Rectal smooth muscle tissue (tissue), 1 donor: ENCODE measurements around the gene IGHMBP2.

Experiments used
- H3K27ac ChIP-seq: one replicate; pipeline ENCODE4 v1.7.0; 2013; ENCODE audit warnings: low read depth, low read length, inconsistent platforms
- H3K27me3 ChIP-seq: one replicate; pipeline ENCODE4 v1.7.0; 2013; ENCODE audit warnings: low read length; ENCODE audit not compliant: control insufficient read depth, insufficient read depth
- H3K36me3 ChIP-seq: one replicate; pipeline ENCODE4 v1.7.0; 2013; ENCODE audit warnings: low read length; ENCODE audit not compliant: control insufficient read depth, insufficient read depth
- H3K4me1 ChIP-seq: one replicate; pipeline ENCODE4 v1.7.0; 2013; ENCODE audit warnings: low read length; ENCODE audit not compliant: control insufficient read depth, insufficient read depth
- H3K4me3 ChIP-seq: one replicate; pipeline ENCODE4 v1.7.0; 2013; ENCODE audit warnings: low read length
- H3K9ac ChIP-seq: one replicate; pipeline ENCODE4 v1.7.0; 2013; ENCODE audit warnings: low read length

IGHMBP2 gene

GRCh38 chr11:68923614-68924013, 19.9 kb downstream of the IGHMBP2 start:
- Histone ChIP-seq H3K4me1 (peaks cover 34% of the 10 kb centered on the region), H3K27me3 (no peaks in the 10 kb centered on the region), H3K9ac (no peak overlapping the region), H3K36me3 (peaks cover 16% of the 10 kb centered on the region), H3K27ac (peak overlapping the region; percentile 83), H3K4me3 (no peak overlapping the region)

- H3K36me3 ChIP-seq: peaks cover 18% of the 10 kb centered on the region
- peaks cover 39% of the 10 kb centered on the region for H3K4me1 ChIP-seq
- H3K27ac ChIP-seq: peak overlapping the region; percentile 83
- H3K27me3 ChIP-seq: no peaks in the 10 kb centered on the region
- H3K4me3 ChIP-seq: no peak overlapping the region
- no peak overlapping the region for H3K9ac ChIP-seq
Measured at GRCh38 chr11:68924073-68924925, 20.6 kb downstream of the IGHMBP2 start.

GRCh38 chr11:68925611-68926010, 21.9 kb downstream of the IGHMBP2 start:
- Histone ChIP-seq H3K27ac (peak overlapping the region; percentile 83), H3K4me1 (peaks cover 35% of the 10 kb centered on the region), H3K4me3 (no peak overlapping the region), H3K9ac (no peak overlapping the region), H3K36me3 (peaks cover 24% of the 10 kb centered on the region), H3K27me3 (no peaks in the 10 kb centered on the region)

- H3K36me3 ChIP-seq: peaks cover 24% of the 10 kb centered on the region
- H3K9ac ChIP-seq: no peak overlapping the region
- H3K27ac ChIP-seq: peak overlapping the region; percentile 91
- no peak overlapping the region for H3K4me3 ChIP-seq
- peaks cover 35% of the 10 kb centered on the region for H3K4me1 ChIP-seq
- H3K27me3 ChIP-seq: no peaks in the 10 kb centered on the region
Measured at GRCh38 chr11:68927280-68928135, 23.8 kb downstream of the IGHMBP2 start.

DNA sequence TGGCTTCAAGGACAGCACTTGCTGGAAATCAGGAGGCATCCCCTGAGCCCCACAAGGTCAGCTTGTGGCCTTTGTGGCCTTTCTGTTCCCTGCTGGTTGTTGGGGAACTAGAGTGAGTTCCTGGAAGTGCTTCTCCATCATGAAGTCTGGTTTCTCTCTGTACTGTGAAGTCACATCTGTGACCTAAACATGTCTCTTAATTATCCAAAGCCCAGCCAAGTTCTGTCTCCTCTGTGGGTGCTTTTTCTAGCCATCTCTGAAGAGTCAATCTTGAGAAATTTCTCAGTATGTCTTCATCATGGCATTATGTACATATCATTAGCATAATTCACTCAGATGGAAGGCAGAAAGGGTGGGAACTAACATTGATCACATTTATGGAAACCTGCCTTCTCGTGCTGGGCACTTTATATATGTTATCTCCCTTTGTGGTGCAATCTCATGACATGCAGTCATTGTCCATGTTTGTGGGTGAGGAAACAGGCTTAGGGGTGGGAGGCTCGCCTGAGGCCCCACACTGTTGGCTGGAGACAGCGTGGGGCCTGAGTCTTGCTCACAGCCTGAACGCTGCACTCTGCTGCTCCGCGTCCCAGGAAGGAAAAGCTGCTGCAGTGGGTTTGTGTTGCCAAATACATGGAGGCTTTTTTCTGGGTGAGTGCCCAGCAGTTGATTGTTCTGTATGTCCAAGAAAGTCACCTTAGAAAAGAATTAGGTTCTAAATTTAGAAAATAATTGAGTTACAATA, 24.6 kb downstream of the IGHMBP2 start:
- Histone ChIP-seq H3K27ac (peak overlapping the region; percentile 91), H3K27me3 (no peaks in the 10 kb centered on the region), H3K36me3 (peaks cover 24% of the 10 kb centered on the region), H3K4me1 (peaks cover 43% of the 10 kb centered on the region), H3K4me3 (no peak overlapping the region), H3K9ac (no peak overlapping the region)

GRCh38 chr11:68929135-68929534, 25.4 kb downstream of the IGHMBP2 start:
- Histone ChIP-seq H3K9ac (no peak overlapping the region), H3K4me1 (peaks cover 43% of the 10 kb centered on the region), H3K27me3 (no peaks in the 10 kb centered on the region), H3K36me3 (peaks cover 22% of the 10 kb centered on the region), H3K27ac (peak overlapping the region; percentile 91), H3K4me3 (no peak overlapping the region)

DNA sequence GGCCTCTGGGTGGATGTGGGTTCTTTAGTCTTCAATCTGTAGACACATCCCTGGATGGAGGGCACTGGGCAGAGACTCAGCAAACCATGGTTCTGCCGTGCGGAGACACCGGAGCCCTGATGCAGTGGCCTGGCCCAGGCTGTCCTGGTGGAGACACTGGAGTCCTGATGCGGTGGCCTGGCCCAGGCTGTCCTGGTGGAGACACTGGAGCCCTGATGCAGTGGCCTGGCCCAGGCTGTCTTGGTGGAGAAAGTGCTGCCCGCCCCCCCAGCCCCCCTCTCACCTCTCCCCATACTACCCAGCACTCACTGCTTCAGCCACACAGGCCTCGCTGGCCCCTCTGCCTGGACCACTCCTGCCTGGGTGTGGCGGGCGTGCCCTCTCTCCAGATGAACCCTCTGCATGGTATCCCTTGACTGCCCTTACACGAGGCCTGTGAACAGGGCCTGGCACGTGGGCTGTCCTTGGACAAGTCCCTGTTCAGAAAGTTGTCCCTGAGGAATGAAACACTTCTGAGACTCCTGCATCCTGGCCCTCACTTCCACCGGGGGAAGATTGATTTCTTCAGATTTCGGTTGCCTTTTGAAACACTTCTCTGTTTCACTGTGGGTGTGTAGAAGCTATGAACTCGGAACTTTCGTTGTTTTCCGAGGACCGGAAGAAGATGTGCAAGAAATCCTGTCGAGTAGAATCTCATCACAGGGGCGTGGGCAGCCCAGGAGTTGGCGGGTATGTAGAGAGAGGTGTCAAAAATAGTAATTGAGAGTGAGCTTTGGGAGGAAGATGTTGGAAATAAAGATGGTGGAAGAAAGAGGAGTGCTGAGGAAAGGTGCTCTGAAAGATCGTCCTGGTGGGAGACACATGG, 26.2 kb downstream of the IGHMBP2 start:
- H3K4me3 ChIP-seq: no peak overlapping the region
- peaks cover 18% of the 10 kb centered on the region for H3K36me3 ChIP-seq
- H3K4me1 ChIP-seq: peaks cover 43% of the 10 kb centered on the region
- no peaks in the 10 kb centered on the region for H3K27me3 ChIP-seq
- no peak overlapping the region for H3K9ac ChIP-seq
- no peak overlapping the region for H3K27ac ChIP-seq

GRCh38 chr11:68930991-68931855, 27.5 kb downstream of the IGHMBP2 start:
- H3K27ac ChIP-seq: peak overlapping the region; percentile 88
- H3K4me1 ChIP-seq: peaks cover 54% of the 10 kb centered on the region
- H3K36me3 ChIP-seq: peaks cover 24% of the 10 kb centered on the region
- no peaks in the 10 kb centered on the region for H3K27me3 ChIP-seq
- no peak overlapping the region for H3K4me3 ChIP-seq
- H3K9ac ChIP-seq: no peak overlapping the region

DNA sequence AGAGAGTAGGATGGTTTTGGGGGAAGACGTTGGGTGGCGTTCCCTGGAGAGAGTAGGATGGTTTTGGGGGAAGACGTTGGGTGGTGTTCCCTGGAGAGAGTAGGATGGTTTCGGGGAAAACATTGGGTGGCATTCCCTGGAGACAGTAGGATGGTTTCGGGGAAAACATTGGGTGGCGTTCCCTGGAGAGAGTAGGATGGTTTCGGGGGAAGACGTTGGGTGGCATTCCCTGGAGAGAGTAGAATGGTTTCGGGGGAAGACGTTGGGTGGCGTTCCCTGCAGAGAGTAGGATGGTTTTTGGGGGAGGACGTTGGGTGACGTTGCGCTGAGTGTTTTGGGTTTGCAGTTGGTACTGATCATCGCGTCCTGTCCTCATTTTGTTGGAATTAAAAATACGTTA, 28.2 kb downstream of the IGHMBP2 start:
- Histone ChIP-seq H3K27me3 (no peaks in the 10 kb centered on the region), H3K27ac (peak overlapping the region; percentile 88), H3K9ac (no peak overlapping the region), H3K4me1 (peaks cover 57% of the 10 kb centered on the region), H3K36me3 (peaks cover 28% of the 10 kb centered on the region), H3K4me3 (no peak overlapping the region)

DNA sequence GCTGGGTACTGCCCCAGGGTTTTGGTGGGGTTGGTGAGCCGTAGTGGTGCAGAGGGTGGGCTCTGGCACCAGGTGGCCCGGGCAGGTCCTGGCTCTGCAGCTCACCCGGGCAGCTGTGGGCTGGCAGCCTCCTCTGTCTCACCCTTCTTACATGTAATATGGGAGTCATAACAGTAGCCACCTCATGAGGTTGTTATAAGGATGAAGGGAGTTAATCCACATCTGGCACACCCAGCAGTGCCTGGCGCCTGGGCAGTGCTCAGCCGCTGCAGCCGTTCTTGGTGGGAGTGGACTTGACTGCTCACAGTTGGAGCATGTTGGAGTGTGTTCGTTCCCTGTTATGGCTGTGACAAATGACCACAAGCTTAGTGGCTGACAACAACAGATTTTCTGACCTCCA, 28.7 kb downstream of the IGHMBP2 start:
- Histone ChIP-seq H3K27ac (peak overlapping the region; percentile 88), H3K9ac (no peak overlapping the region), H3K36me3 (peaks cover 28% of the 10 kb centered on the region), H3K4me1 (peaks cover 55% of the 10 kb centered on the region), H3K4me3 (no peak overlapping the region), H3K27me3 (no peaks in the 10 kb centered on the region)
